Loucy (cell line): ENCODE results near the gene HSPA14.

Experiments
- H2AFZ ChIP-seq: fragments of 200-600 bp; sonication (generic); 2 replicates; pipeline ENCODE4 v1.6.0; 2016; ENCODE audit warnings: antibody characterized with exemption, mild to moderate bottlenecking, low read length, moderate library complexity
- H3F3A ChIP-seq: fragments of 200-600 bp; 2 replicates; pipeline ENCODE4 v1.6.0; 2016; ENCODE audit warnings: antibody characterized with exemption, low read depth, mild to moderate bottlenecking
- H3K27me3 ChIP-seq: fragments of 200-600 bp; sonication (generic); 2 replicates; pipeline ENCODE4 v1.6.1; 2014; ENCODE audit warnings: low read length, mild to moderate bottlenecking; ENCODE audit not compliant: insufficient read depth, poor library complexity, severe bottlenecking
- H3K36me3 ChIP-seq: fragments of 200-600 bp; sonication (generic); 2 replicates; pipeline ENCODE4 v1.6.1; 2016; ENCODE audit warnings: low read length; ENCODE audit not compliant: insufficient read depth
- H3K4me1 ChIP-seq: fragments of 200-600 bp; sonication (generic); 2 replicates; pipeline ENCODE4 v1.5.1; 2014; ENCODE audit warnings: low read length, mild to moderate bottlenecking; ENCODE audit not compliant: insufficient read depth, poor library complexity, severe bottlenecking
- H3K4me2 ChIP-seq: fragments of 200-600 bp; sonication (generic); 2 replicates; pipeline ENCODE4 v1.6.0; 2014; ENCODE audit warnings: antibody characterized with exemption, low read length, low read depth, mild to moderate bottlenecking; ENCODE audit not compliant: poor library complexity, severe bottlenecking
- H3K4me3 ChIP-seq: fragments of 200-600 bp; sonication (generic); 2 replicates; pipeline ENCODE4 v1.5.1; 2014; ENCODE audit warnings: low read length, mild to moderate bottlenecking, mixed read lengths; ENCODE audit not compliant: poor library complexity, severe bottlenecking
- H3K79me2 ChIP-seq: fragments of 200-600 bp; sonication (generic); 2 replicates; pipeline ENCODE4 v1.6.1; 2014; ENCODE audit warnings: low read length; ENCODE audit not compliant: insufficient read depth
- H3K9ac ChIP-seq: fragments of 200-600 bp; sonication (generic); 2 replicates; pipeline ENCODE4 v1.6.0; 2014; ENCODE audit warnings: mild to moderate bottlenecking, low read depth, low read length, moderate library complexity; ENCODE audit not compliant: poor library complexity, severe bottlenecking
- H3K9me2 ChIP-seq: fragments of 200-600 bp; sonication (generic); replicated peaks from 2 replicates; pipeline ENCODE4 v1.6.1; 2016; ENCODE audit warnings: low read depth, low read length, mixed read lengths
- H3K9me3 ChIP-seq: fragments of 200-600 bp; sonication (generic); 2 replicates; pipeline ENCODE4 v1.6.1; 2014; ENCODE audit warnings: mild to moderate bottlenecking, antibody characterized with exemption, low read length, low read depth; ENCODE audit not compliant: insufficient read depth
- H4K20me1 ChIP-seq: fragments of 200-600 bp; sonication (generic); 2 replicates; pipeline ENCODE4 v1.6.0; 2014; ENCODE audit warnings: antibody characterized with exemption, low read length, mild to moderate bottlenecking; ENCODE audit not compliant: insufficient read depth, poor library complexity, severe bottlenecking
- EZH2phosphoT487 ChIP-seq: fragments of 200-600 bp; IDR thresholded peaks from 2 replicates; pipeline ENCODE4 v1.6.1; 2018; ENCODE audit warnings: antibody characterized with exemption, mild to moderate bottlenecking, moderate library complexity, borderline replicate concordance
- TF ChIP-seq, protein P1 (sequence below): fragments of 200-600 bp; sonication (generic); conservative IDR thresholded peaks from 2 replicates; pipeline ENCODE4 v1.5.1; 2014; ENCODE audit warnings: mild to moderate bottlenecking, antibody characterized with exemption, low read length

The HSPA14 gene

DNA sequence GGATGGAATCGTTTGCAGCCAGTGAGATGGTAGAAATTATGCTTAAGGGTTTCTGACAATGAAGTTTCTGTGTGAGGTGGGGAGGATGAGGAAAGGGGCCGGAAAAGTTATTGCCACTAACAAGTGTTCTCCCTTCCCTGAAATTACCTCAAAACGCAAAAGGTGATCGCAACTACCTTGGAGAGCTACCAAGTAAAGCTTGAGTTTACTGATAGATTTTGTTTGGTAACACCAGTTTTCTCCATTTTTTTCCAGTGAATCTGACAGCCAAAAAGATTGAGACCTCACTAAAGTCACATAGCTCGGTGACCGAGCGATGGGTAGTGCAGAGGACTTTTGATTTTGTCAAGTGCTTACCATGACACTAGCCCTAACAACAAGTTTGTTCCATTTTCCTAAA, 42.1 kb downstream of the HSPA14 start:
- Histone ChIP-seq H3K9ac (peak overlapping the region; percentile 97), H3F3A (no peaks in the 10 kb centered on the region), H3K79me2 (peaks cover 95% of the 10 kb centered on the region), H3K36me3 (no peaks in the 10 kb centered on the region), H3K9me2 (no peaks in the 10 kb centered on the region), H3K4me1 (peaks cover 55% of the 10 kb centered on the region), H3K4me2 (peak overlapping the region; percentile 76), H4K20me1 (peaks cover 65% of the 10 kb centered on the region), H3K9me3 (no peaks in the 10 kb centered on the region), H3K4me3 (peak overlapping the region; percentile 92), H2AFZ (no peak overlapping the region), H3K27me3 (no peaks in the 10 kb centered on the region)
- TF ChIP-seq, protein P1, sequence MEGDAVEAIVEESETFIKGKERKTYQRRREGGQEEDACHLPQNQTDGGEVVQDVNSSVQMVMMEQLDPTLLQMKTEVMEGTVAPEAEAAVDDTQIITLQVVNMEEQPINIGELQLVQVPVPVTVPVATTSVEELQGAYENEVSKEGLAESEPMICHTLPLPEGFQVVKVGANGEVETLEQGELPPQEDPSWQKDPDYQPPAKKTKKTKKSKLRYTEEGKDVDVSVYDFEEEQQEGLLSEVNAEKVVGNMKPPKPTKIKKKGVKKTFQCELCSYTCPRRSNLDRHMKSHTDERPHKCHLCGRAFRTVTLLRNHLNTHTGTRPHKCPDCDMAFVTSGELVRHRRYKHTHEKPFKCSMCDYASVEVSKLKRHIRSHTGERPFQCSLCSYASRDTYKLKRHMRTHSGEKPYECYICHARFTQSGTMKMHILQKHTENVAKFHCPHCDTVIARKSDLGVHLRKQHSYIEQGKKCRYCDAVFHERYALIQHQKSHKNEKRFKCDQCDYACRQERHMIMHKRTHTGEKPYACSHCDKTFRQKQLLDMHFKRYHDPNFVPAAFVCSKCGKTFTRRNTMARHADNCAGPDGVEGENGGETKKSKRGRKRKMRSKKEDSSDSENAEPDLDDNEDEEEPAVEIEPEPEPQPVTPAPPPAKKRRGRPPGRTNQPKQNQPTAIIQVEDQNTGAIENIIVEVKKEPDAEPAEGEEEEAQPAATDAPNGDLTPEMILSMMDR = no peak
- TF ChIP-seq EZH2phosphoT487 = no peak

DNA sequence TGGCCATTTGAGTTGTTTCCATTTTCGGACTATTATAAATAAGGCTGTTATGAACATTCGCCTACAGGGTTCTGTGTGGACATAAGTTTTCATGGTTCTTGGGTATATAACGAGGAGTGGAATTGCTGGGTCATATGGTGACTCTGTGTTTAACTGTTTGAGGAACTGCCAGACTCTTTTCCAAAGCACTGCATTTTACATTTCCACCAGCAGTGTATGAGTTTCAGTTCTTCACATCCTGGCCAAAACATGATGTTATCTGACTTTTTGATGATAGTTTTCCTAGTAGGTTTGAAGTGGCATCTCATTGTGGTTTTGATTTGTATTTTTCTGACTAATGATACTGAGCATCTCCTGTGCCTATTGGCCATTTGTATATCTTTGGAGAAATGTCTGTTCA, 46.0 kb downstream of the HSPA14 start:
- no peaks in the 10 kb centered on the region for H3F3A ChIP-seq
- TF ChIP-seq, protein P1 = no peak
- no peak for TF ChIP-seq EZH2phosphoT487
- H3K4me3 ChIP-seq = peak overlapping the region; percentile 35
- H4K20me1 ChIP-seq = peaks cover 82% of the 10 kb centered on the region
- H3K9me2 ChIP-seq = no peaks in the 10 kb centered on the region
- H3K9ac ChIP-seq = no peak overlapping the region
- peaks cover 63% of the 10 kb centered on the region for H3K4me1 ChIP-seq
- peaks cover 100% of the 10 kb centered on the region for H3K79me2 ChIP-seq
- peak overlapping the region; percentile 76 for H3K4me2 ChIP-seq
- H3K36me3 ChIP-seq = peaks cover 13% of the 10 kb centered on the region
- H2AFZ ChIP-seq = no peak overlapping the region
- no peaks in the 10 kb centered on the region for H3K9me3 ChIP-seq
- no peaks in the 10 kb centered on the region for H3K27me3 ChIP-seq

GRCh38 chr10:14889318-14889717, 51.2 kb downstream of the HSPA14 start:
- Histone ChIP-seq H3K36me3 (peaks cover 20% of the 10 kb centered on the region), H3K27me3 (no peaks in the 10 kb centered on the region), H3K4me3 (peak overlapping the region; percentile 14), H2AFZ (no peak overlapping the region), H3K9ac (peak overlapping the region; percentile 2), H3K79me2 (peaks cover 97% of the 10 kb centered on the region), H3F3A (no peaks in the 10 kb centered on the region), H3K9me2 (no peaks in the 10 kb centered on the region), H3K9me3 (no peaks in the 10 kb centered on the region), H3K4me1 (peaks cover 47% of the 10 kb centered on the region), H3K4me2 (peak overlapping the region; percentile 48), H4K20me1 (peaks cover 56% of the 10 kb centered on the region)
- TF ChIP-seq, protein P1 = peak; percentile 65
- no peak for TF ChIP-seq EZH2phosphoT487
